H1 (cell line): Measurements from ENCODE around the gene ALKAL2. TPM values are rescaled to one million over a fixed set of nuclear protein-coding genes. Genes with fewer than 3 reads are reported as not detected.

ENCODE experiments used
- CTCF ChIA-PET: fragments of 300-600 bp; sonication (Branson Sonifier 250); formaldehyde crosslinking; loops from one replicate; lab custom pipeline; 2021; ENCODE audit not compliant: partially characterized antibody; lab: Charles Lee
- POLR2A ChIA-PET: fragments of 300-600 bp; sonication (Branson Sonifier 250); formaldehyde crosslinking; loops from one replicate; lab custom pipeline; 2021; ENCODE audit warnings: inconsistent platforms; ENCODE audit not compliant: partially characterized antibody; lab: Charles Lee
- DNase-seq, 2 experiments: peaks; one replicate each; pipeline versions ENCODE4 v3.0.0 to v3.0.0-alpha.2; 2010 to 2022; ENCODE audit warnings: low spot score in 2 of 2, low read depth in 1 of 2, mixed read lengths in 1 of 2
- FAIRE-seq: peaks from 2 replicates; lab custom pipeline; 2011; peaks lifted over from hg19 to GRCh38; lab: Jason Lieb, UNC
- H2AFZ ChIP-seq: 2 replicates; pipeline ENCODE4 v1.8.1; 2012; ENCODE audit warnings: low read length, inconsistent platforms
- H2AK5ac ChIP-seq: 2 replicates; pipeline ENCODE4 v1.6.1; 2013; ENCODE audit warnings: low read depth, low read length
- H2BK120ac ChIP-seq: replicated peaks from 2 replicates; pipeline ENCODE3; 2013; ENCODE audit warnings: low read depth, low read length, inconsistent platforms
- H2BK12ac ChIP-seq: 2 replicates; pipeline ENCODE4 v1.6.1; 2013; ENCODE audit warnings: low read depth, low read length
- H2BK15ac ChIP-seq: 2 replicates; pipeline ENCODE4 v1.6.1; 2013; ENCODE audit warnings: low read length
- H2BK20ac ChIP-seq: 2 replicates; pipeline ENCODE4 v1.6.1; 2013; ENCODE audit warnings: low read length
- H2BK5ac ChIP-seq: 2 replicates; pipeline ENCODE4 v1.6.1; 2013; ENCODE audit warnings: low read depth, low read length
- H3K14ac ChIP-seq: 2 replicates; pipeline ENCODE4 v1.6.1; 2013; ENCODE audit warnings: inconsistent platforms; ENCODE audit not compliant: insufficient read length
- H3K18ac ChIP-seq: 2 replicates; pipeline ENCODE4 v1.6.1; 2013; ENCODE audit warnings: low read length; ENCODE audit errors: extremely low read depth
- H3K23ac ChIP-seq: 2 replicates; pipeline ENCODE4 v1.6.1; 2013; ENCODE audit warnings: inconsistent platforms; ENCODE audit not compliant: insufficient read length
- H3K23me2 ChIP-seq: 2 replicates; pipeline ENCODE4 v1.6.1; 2013; ENCODE audit warnings: low read depth, low read length
- H3K27ac ChIP-seq: 2 replicates; pipeline ENCODE4 v1.6.1; 2011; ENCODE audit warnings: low read depth, low read length, inconsistent platforms
- H3K27me3 ChIP-seq, 4 experiments: replicated peaks in 1 of 4; 1 replicate in 1 of 4; 2 replicates in 3 of 4; pipeline versions ENCODE4 v1.6.1 to v1.8.1; 2011 to 2013; ENCODE audit warnings: low read length in 3 of 4, mild to moderate bottlenecking in 3 of 4, inconsistent platforms in 2 of 4, mixed read lengths in 2 of 4, moderate library complexity in 1 of 4; ENCODE audit not compliant: control insufficient read depth in 3 of 4, insufficient read depth in 3 of 4; ENCODE audit errors: extremely low read depth in 1 of 4
- H3K36me3 ChIP-seq, 4 experiments: 2 replicates each; pipeline versions ENCODE4 v1.6.1 to v1.8.1; 2011 to 2013; ENCODE audit warnings: mild to moderate bottlenecking in 4 of 4, low read length in 3 of 4, moderate library complexity in 2 of 4, control low read depth in 1 of 4, inconsistent platforms in 1 of 4; ENCODE audit not compliant: insufficient read depth in 4 of 4, control insufficient read depth in 2 of 4
- H3K4ac ChIP-seq: replicated peaks from 2 replicates; pipeline ENCODE3; 2013; ENCODE audit warnings: low read length, low read depth, mixed read lengths, inconsistent platforms; ENCODE audit not compliant: insufficient read length
- H3K4me1 ChIP-seq, 4 experiments: replicated peaks in 1 of 4; 1 replicate in 1 of 4; 2 replicates in 3 of 4; pipeline versions ENCODE4 v1.6.1 to v1.8.1; 2011 to 2013; ENCODE audit warnings: low read length in 3 of 4, inconsistent platforms in 2 of 4, mixed read lengths in 1 of 4; ENCODE audit not compliant: insufficient read depth in 4 of 4, control insufficient read depth in 3 of 4
- H3K4me2 ChIP-seq, 2 experiments: 2 replicates each; pipeline versions ENCODE4 v1.6.1 to v1.8.1; 2011 to 2013; ENCODE audit warnings: low read depth in 2 of 2, low read length in 2 of 2, control low read depth in 1 of 2, inconsistent platforms in 1 of 2, mild to moderate bottlenecking in 1 of 2; ENCODE audit not compliant: insufficient read depth in 1 of 2
- H3K4me3 ChIP-seq, 4 experiments: fragments of 200-600, 300-600 bp in 1 of 4; sonication (generic), shearing (Covaris generic), sonication (Bioruptor Twin) in 1 of 4; 2 replicates each; pipeline versions ENCODE4 v1.5.1 to v1.8.1; 2011 to 2016; ENCODE audit warnings: low read length in 4 of 4, low read depth in 3 of 4, control low read depth in 2 of 4, inconsistent platforms in 2 of 4, mild to moderate bottlenecking in 2 of 4, mixed read lengths in 1 of 4, moderate library complexity in 1 of 4; ENCODE audit not compliant: insufficient read depth in 2 of 4; ENCODE audit errors: extremely low read depth in 1 of 4
- H3K56ac ChIP-seq: replicated peaks from 2 replicates; pipeline ENCODE3; 2013; ENCODE audit warnings: low read depth, mild to moderate bottlenecking, mixed read lengths, low read length, inconsistent platforms; ENCODE audit not compliant: insufficient read length
- H3K79me1 ChIP-seq: 2 replicates; pipeline ENCODE4 v1.6.1; 2013; ENCODE audit warnings: low read depth, low read length, control low read depth
- H3K79me2 ChIP-seq, 2 experiments: 2 replicates each; pipeline versions ENCODE4 v1.6.1 to v1.8.1; 2012 to 2013; ENCODE audit warnings: low read length in 2 of 2, mild to moderate bottlenecking in 2 of 2, inconsistent platforms in 1 of 2; ENCODE audit not compliant: insufficient read depth in 2 of 2, control insufficient read depth in 1 of 2
- H3K9ac ChIP-seq, 4 experiments: replicated peaks in 1 of 4; 1 replicate in 1 of 4; 2 replicates in 3 of 4; pipeline versions ENCODE4 v1.6.1 to v1.8.1; 2011 to 2013; ENCODE audit warnings: low read depth in 3 of 4, low read length in 3 of 4, control low read depth in 2 of 4, mild to moderate bottlenecking in 2 of 4, moderate library complexity in 2 of 4, inconsistent platforms in 1 of 4; ENCODE audit errors: extremely low read depth in 1 of 4
- H3K9me3 ChIP-seq, 2 experiments: 2 replicates each; pipeline versions ENCODE4 v1.6.1 to v1.8.1; 2012 to 2013; ENCODE audit warnings: mild to moderate bottlenecking in 2 of 2, moderate library complexity in 2 of 2, control low read depth in 1 of 2, inconsistent platforms in 1 of 2, low read depth in 1 of 2, low read length in 1 of 2, mixed read lengths in 1 of 2; ENCODE audit not compliant: insufficient read depth in 2 of 2
- H4K20me1 ChIP-seq, 2 experiments: replicated peaks in 1 of 2; 2 replicates each; pipeline versions ENCODE3 to v1.8.1; 2011 to 2013; ENCODE audit warnings: inconsistent platforms in 2 of 2, low read length in 2 of 2, mild to moderate bottlenecking in 1 of 2; ENCODE audit not compliant: insufficient read depth in 2 of 2, control insufficient read depth in 1 of 2
- H4K5ac ChIP-seq: 2 replicates; pipeline ENCODE4 v1.6.1; 2013; ENCODE audit warnings: low read length, low read depth, mixed read lengths, inconsistent platforms; ENCODE audit not compliant: insufficient read length
- H4K8ac ChIP-seq: 2 replicates; pipeline ENCODE4 v1.8.0; 2013; ENCODE audit warnings: mild to moderate bottlenecking, moderate library complexity, low read length, inconsistent platforms; ENCODE audit not compliant: insufficient read depth; ENCODE audit errors: extremely low read depth
- H4K91ac ChIP-seq: replicated peaks from 2 replicates; pipeline ENCODE3; 2013; ENCODE audit warnings: low read length, mixed read lengths, inconsistent platforms; ENCODE audit not compliant: insufficient read length
- ASH2L ChIP-seq: fragments of 200-600, 300-600 bp; sonication (generic); IDR thresholded peaks from one replicate; pipeline ENCODE4 v1.7.1; 2017; ENCODE audit warnings: low read length
- BCL11A ChIP-seq, 2 experiments: IDR thresholded peaks; one replicate each; pipeline ENCODE4 v1.6.1; 2011; ENCODE audit warnings: low read depth in 2 of 2, low read length in 2 of 2, mild to moderate bottlenecking in 2 of 2
- EZH2 ChIP-seq: fragments of 200-600 bp; sonication (generic); IDR thresholded peaks from 2 replicates; pipeline ENCODE4 v1.7.1; 2012; ENCODE audit warnings: low read depth, mild to moderate bottlenecking, moderate library complexity, low read length, inconsistent platforms; ENCODE audit not compliant: severe bottlenecking
- KDM4A ChIP-seq: IDR thresholded peaks from one replicate; pipeline ENCODE4 v1.7.1; 2012; ENCODE audit warnings: low read depth, mild to moderate bottlenecking, moderate library complexity, low read length, inconsistent platforms; ENCODE audit not compliant: severe bottlenecking
- RNF2 ChIP-seq: fragments of 200-900, 300-1000 bp; sonication (generic); IDR thresholded peaks from 2 replicates; pipeline ENCODE4 v1.7.1; 2016; ENCODE audit warnings: borderline replicate concordance, low read depth, mild to moderate bottlenecking, antibody characterized with exemption, low read length; ENCODE audit not compliant: poor library complexity, severe bottlenecking; ENCODE audit errors: missing control alignments
- SIRT6 ChIP-seq: IDR thresholded peaks from one replicate; pipeline ENCODE4 v1.7.1; 2012; ENCODE audit warnings: low read length, inconsistent platforms
- SUZ12 ChIP-seq: fragments of 200-600 bp; sonication (generic); IDR thresholded peaks from 2 replicates; pipeline ENCODE4 v1.6.1; 2012; ENCODE audit warnings: mild to moderate bottlenecking, inconsistent platforms, low read length, moderate library complexity, mixed read lengths
- WGBS, 2 experiments: shearing (Covaris generic) in 1 of 2; methylation state at CpG; one replicate each; pipeline versions ENCODE4 v1.1.6 to v1.1.7; 2013 to 2015; ENCODE audit warnings: low lambda C conversion rate in 2 of 2, mixed read lengths in 2 of 2, inconsistent platforms in 1 of 2, low coverage in 1 of 2, missing lambda C conversion rate in 1 of 2; ENCODE audit not compliant: insufficient replicate concordance in 2 of 2, insufficient coverage in 1 of 2, insufficient read length in 1 of 2; ENCODE audit errors: extremely low coverage in 1 of 2, missing lambda C conversion rate in 1 of 2; 5-methylcytosine and 5-hydroxymethylcytosine counted together
- polyA plus RNA-seq, 7 experiments: library from polyadenylated mRNA; depleted of rRNA in 3 of 7; stranded (reverse) in 5 of 7; unstranded in 2 of 7; fragments of >200 nt in 5 of 7; fragments of 200-250 nt in 2 of 7; gene quantifications; 1 replicate in 5 of 7; 2 replicates in 1 of 7; 4 replicates in 1 of 7; pipeline versions ENCODE4 v1.2.1 to v1.2.3, GENCODE V29; 2011 to 2013; ENCODE audit warnings: missing spikeins in 2 of 7, mixed read lengths in 2 of 7
- total RNA-seq: library from RNA; stranded (reverse); fragmentation: NEBNext Ultra II Directional; extraction: Animal tissue kit (Norgen Biotek cat#: 25700); gene quantifications from 2 replicates; pipeline ENCODE4 v1.2.1, GENCODE V29; 2021
- TF ChIP-seq, protein P1 (sequence below): IDR thresholded peaks from 2 replicates; pipeline ENCODE4 v1.6.1; 2012; ENCODE audit warnings: inconsistent platforms
- TF ChIP-seq, protein P2 (sequence below): IDR thresholded peaks from 2 replicates; pipeline ENCODE4 v1.6.1; 2012; ENCODE audit warnings: inconsistent platforms

The ALKAL2 gene
- total and polyA plus RNA-seq, 2 of the 8 experiments (the other 6 are each of a cell fraction or from before 2014, with no cell fraction given), result 4.6 to 11.5 TPM

DNA sequence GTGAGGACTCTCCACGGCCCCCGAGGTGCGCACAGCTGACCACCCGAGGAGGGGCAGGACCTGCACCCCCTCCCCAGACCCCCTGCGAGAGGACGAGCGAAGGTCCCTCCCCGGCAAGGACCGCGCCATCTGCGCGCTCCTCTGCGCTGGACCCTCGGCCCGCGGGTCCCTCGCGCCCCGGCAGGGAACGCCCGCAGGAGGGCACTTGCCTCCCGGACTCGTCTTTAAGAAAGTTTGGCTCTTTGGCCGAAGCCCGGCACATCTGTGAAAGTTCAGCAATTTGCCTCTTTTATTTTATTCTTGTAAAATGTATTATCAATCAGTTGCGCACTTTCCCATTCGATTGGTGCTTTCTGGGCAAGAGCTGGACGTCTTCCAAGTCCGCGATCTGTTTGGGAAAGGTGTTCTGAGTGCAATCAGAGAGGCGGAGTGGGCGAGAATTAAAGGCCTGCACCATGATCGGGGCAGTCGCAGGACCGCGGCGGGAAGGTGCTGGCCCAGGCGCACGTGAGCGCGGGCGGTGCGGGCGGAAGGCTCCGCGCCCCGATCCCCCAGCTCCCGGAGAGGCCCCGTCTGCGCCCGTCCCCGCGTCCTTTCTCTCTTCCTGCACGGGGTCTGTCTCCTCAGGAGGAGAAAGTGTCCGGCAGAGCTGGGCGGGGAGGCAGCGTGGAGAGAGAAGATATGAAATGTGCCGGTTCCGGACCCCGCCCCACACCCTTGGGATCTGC is 1.6 kb upstream of the ALKAL2 start:
- no peak overlapping the region for H2BK15ac ChIP-seq
- H3K23ac ChIP-seq, result no peak overlapping the region
- H3K18ac ChIP-seq, result no peak overlapping the region; the same call in none of the 2 replicates
- peaks cover 2 to 5% of the 10 kb centered on the region in 2 experiments for H4K20me1 ChIP-seq
- peak overlapping the region; percentile 85 to 96 for H3K4me2 ChIP-seq
- H3K79me1 ChIP-seq, result no peaks in the 10 kb centered on the region
- H3K27me3 ChIP-seq, result peaks cover 9 to 48% (median 33%) of the 10 kb centered on the region in 4 experiments
- no peaks in the 10 kb centered on the region for H3K36me3 ChIP-seq
- TF ChIP-seq KDM4A (peak; percentile 97), RNF2 (peak; percentile 67), SIRT6 (no peak), EZH2 (peak; percentile 81), BCL11A (IDR thresholded peaks at IDR 0.05; ENCODE audit: low read depth in 2 of 2, low read length in 2 of 2) (no peak), SUZ12 (peak; percentile 85), ASH2L (peak; percentile 67)
- TF ChIP-seq, protein P1, sequence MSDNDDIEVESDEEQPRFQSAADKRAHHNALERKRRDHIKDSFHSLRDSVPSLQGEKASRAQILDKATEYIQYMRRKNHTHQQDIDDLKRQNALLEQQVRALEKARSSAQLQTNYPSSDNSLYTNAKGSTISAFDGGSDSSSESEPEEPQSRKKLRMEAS, result peak; percentile 89
- TF ChIP-seq, protein P2, sequence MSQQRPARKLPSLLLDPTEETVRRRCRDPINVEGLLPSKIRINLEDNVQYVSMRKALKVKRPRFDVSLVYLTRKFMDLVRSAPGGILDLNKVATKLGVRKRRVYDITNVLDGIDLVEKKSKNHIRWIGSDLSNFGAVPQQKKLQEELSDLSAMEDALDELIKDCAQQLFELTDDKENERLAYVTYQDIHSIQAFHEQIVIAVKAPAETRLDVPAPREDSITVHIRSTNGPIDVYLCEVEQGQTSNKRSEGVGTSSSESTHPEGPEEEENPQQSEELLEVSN, result peak; percentile 89
- no peak overlapping the region for H2AK5ac ChIP-seq
- H3K9me3 ChIP-seq, result peaks cover 0 to 4% of the 10 kb centered on the region in 2 experiments; a peak in 1 of 4 replicates
- CTCF ChIA-PET, result interaction anchor here (0.8 to 3.1 kb wide), 25 partner anchors 9 to 344 kb away, joined by 3 to 17 read pairs (median 4); no protein-coding TSS in a partner anchor
- H2BK120ac ChIP-seq, result no peak overlapping the region
- H2BK5ac ChIP-seq, result 0 out of 2 replicates have a peak overlapping the region, but pooled peaks have one; percentile 9
- POLR2A ChIA-PET, result interaction anchor here (1.0 to 1.7 kb wide), 4 partner anchors 20 to 244 kb away, joined by 3 to 4 read pairs (median 3); no protein-coding TSS in a partner anchor
- no peak overlapping the region for H4K91ac ChIP-seq
- H3K56ac ChIP-seq, result peak overlapping the region; percentile 40
- no peaks in the 10 kb centered on the region for H3K79me2 ChIP-seq
- H4K5ac ChIP-seq, result no peak overlapping the region
- no peak overlapping the region for H3K4ac ChIP-seq
- peaks cover 8% of the 10 kb centered on the region; the same call in 1 of the 2 replicates for H3K23me2 ChIP-seq
- DNase-seq (peak in 1 of 2 experiments; percentile 74), FAIRE-seq (no peak)
- no peak overlapping the region for H4K8ac ChIP-seq
- no peak overlapping the region for H3K14ac ChIP-seq
- 0 out of 2 replicates have a peak overlapping the region, but pooled peaks have one; percentile 10 for H2BK20ac ChIP-seq
- peak overlapping the region; percentile 55; the same call in 1 of the 2 replicates for H2AFZ ChIP-seq
- no peak overlapping the region for H3K27ac ChIP-seq
- H3K4me3 ChIP-seq, result peak overlapping the region; percentile 42 to 65 (median 54); a peak in 7 of 8 replicates
- no peak overlapping the region for H3K9ac ChIP-seq
- WGBS, 2 experiments, result 2% methylated on average over 54 of the region's 60 CpGs; no CpG with 5 or more reads in 1 of the 2 experiments
- no peak overlapping the region for H2BK12ac ChIP-seq
- H3K4me1 ChIP-seq, result peaks cover 6 to 18% (median 14%) of the 10 kb centered on the region in 4 experiments
